GM21737 (cell line): Measurements from ENCODE around the gene ARID5B.

ENCODE experiments used
- ATAC-seq: cut with Tn5 transposase; IDR thresholded peaks from one replicate; pipeline ENCODE4 v1.9.1; 2021; ENCODE audit warnings: mild to moderate bottlenecking, moderate library complexity; ENCODE audit not compliant: unreplicated experiment

ARID5B gene

DNA sequence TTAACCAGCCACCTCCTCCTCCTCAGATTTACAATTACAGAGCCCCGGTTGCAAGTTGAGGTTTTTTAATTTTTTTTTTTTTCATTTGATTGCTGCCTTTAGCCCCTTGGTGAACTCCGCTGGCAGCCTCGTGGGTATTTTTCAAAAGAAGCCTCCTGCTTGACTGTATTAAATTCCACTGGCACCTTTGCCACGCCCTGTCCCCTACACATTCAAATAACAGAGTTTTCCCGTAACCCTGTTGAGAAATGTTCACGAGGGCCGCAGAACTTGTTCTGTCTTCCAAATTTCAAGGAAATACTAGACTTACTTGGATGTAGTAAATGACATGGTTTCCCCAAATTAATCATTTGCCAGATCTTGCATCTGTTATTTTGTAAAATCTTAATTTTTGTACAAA, 167.0 kb downstream of the ARID5B start:
- no peak for ATAC-seq

DNA sequence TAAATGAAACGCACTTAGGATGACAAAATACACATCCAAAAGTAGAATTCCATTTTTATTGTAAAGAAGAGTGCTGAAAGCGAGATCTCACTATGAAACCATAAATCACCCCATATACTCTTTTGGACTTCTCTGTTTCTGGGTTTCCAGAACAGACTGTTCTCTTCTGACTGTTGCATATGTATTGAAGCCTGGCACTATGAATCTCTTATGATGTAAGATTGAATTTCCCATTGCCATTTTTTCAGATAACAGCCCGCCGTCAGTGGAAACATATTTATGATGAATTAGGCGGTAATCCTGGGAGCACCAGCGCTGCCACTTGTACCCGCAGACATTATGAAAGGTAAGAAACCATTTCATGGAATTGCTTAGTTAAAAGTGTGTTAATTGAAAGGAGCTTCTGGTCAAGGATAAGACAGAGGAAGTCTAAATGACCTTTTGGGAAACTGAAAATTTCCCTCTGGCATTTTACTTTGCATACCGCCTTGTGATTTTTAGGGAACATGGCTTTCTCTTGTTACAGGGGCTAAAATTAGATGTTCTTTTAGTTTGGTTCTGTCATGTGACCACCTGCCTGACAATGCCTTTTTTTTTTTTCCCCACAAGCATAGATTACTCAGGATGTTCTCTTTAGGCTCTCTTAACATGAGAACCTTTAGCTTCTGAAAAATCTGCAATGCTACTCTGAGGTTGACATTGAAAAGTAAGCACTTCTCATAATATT, 168.1 kb downstream of the ARID5B start:
- no peak for ATAC-seq

DNA sequence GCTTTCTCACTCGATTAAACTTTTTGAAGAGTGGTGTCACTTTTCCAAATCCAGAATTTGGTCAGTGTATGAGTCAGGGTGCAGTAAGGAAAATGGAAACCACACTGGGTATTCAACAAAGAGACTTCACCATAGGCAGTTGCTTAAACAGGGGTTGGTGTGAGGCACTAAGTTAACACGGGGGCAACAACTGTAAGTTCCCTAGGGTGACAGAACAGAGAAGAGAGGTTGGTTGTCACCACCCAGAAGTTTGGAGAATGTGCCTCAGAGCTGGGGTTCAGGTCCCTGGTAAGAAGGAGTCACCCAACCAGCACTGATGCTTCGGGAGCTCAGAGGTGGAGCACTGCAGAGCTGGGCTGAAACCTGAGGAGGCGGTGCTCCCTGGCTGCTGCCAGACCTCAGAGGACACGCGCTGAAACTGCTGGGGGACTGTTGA, 170.4 kb downstream of the ARID5B start:
- no peak for ATAC-seq

DNA sequence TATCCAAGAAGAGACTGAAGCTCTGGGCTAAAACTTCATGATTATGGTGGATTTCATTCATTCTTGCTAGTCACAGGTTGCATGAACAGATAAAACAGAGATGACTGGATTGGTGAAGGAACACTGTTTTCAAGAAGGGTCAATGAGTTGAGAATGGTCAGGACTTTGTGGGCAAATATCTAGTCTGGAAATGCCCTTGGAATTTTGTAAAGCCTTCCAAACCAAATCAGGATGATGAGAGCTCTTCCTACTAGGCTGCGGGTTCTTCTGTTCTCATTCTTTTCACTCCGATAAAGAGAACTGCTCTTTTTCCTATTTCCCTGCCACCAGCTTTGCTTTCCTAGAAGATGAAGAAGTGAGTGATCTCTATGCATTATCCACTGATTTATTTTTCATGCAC, 171.4 kb downstream of the ARID5B start:
- ATAC-seq, result no peak

DNA sequence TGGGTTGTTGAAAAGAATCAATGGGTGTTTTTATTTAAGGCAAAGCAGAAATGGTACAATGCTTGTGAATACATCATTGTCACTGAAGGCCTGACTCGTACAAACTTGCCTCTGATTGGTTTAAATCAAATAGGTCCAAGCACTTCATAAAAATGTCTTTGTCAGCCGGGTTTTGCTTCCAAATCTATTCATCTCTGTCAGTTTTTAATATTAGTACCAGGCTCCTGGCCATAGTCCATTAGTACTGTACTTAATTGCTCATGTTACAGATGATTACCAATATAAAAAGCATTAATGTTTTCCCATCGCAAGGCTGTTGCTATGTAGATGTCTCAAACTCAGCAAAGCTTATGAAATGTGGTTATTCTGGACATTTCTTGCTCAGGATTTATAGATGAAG, 171.9 kb downstream of the ARID5B start:
- no peak for ATAC-seq

DNA sequence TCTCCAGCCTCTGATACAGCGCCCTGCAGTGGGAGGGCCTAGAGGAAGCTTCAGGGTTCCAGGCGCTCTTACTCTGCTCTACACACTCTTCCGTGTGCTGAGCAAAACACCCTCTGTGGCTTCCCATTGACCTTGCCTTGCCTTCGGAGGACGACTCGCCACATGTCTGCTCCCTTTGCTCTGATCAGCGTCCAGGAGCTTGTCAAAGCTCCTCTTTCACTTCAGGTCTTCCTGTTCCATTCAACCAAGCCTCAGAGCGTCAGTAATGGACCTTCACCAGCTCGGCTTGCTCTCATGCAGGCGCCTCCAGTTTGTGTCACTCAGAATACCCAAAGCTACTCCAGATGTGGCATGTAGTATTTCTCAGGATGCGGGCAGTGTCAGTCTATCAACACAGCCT, 173.9 kb downstream of the ARID5B start:
- ATAC-seq, result no peak

DNA sequence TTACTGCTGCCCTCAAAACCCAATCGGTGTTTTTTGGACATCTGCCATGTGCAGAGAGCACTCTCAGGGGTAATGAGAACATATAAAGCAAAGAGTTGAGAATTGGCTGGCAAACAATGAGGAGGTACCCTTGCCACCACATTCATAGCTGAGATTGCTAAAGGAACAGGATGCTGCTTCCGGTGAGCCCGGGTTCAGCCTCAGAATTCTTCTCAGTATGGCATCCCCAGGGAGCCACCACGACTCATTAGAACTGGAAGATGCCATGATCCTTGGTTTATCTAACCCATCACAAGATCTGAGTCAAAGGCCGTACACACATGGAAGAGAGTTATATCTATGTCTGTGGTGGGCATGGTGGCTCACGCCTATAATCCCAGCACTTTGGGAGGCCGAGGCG, 174.4 kb downstream of the ARID5B start:
- ATAC-seq, result no peak

DNA sequence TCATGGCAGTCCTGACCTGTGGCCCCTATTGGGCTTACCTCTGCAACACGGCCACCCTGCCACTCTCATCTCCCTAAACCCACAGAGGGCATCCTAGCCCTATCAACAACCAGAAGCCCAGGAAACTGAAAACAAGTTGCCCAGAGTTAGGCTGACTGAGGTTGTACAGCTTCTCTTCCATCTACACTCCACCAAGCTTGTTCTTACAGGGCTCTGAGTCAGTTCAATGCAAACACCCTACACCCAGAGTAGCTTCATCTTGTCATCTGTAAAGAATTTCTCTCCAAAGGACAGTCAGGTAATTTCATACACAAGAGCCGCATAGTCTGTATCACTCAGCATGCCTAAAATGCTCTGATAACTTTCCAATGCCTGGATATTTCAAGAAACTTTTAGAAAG, 175.4 kb downstream of the ARID5B start:
- no peak for ATAC-seq

DNA sequence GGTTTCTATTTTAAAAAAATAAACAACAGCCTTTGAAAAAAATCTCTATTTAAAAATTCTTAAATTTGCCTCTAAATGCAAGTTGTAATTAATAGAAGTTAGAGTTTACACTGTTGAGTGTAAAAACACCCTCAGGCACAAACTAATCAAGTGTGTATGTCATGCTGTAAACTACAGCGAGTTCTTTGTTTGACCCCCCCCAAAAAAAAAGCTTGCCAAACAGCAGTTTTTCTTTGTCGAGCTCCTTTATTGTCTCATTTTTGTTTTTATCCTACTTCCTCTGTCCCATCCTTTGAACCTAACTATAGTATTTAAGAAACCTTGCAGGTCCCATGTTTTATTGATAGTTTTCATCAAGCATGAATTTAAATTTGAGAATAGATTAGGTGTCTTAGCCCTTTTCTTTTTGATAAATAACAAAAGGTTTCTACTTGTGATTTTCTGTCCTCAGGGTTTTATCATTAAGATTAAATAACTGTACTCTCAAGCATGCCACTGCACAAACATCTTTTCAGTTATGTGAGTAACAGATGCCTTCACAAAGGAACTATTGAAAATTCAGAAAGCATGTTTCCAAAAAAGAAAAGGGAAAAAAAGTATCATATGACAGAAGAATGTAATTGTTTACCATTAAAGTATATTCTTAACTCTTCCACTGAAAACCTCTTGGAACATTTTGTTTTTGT, 176.0 kb downstream of the ARID5B start:
- ATAC-seq, result no peak

DNA sequence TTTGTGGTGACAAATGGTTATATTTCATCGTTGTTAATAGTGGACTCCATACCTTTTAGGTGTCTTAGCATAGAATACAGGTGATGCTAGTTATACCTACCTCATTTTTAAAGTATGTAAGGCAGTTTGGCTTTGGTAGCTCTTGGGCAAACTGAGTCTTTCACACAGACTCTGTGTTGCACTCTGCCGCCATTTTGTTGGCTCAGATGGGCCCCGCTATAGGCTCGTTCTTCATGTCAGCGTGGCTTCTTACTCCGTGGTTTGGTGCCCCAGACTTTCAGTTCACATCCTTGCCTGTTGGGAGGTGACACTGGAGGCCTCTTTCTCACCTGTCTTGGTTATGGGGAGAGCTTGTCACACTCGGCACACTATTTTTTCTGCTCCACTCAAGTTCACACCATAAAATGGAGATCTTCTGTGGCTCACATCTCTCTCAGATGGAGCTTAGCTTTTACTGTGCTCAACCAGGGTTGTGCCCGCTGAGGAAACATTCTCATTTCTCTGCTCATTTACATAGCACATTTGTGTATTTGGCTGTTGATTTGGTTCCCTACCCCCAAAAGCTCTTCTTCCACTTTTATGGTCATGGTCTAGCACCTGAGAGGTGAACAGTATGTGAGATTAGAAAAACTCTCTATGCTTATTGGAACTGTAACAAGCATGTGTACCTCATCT, 178.5 kb downstream of the ARID5B start:
- ATAC-seq, result peak; percentile 66

DNA sequence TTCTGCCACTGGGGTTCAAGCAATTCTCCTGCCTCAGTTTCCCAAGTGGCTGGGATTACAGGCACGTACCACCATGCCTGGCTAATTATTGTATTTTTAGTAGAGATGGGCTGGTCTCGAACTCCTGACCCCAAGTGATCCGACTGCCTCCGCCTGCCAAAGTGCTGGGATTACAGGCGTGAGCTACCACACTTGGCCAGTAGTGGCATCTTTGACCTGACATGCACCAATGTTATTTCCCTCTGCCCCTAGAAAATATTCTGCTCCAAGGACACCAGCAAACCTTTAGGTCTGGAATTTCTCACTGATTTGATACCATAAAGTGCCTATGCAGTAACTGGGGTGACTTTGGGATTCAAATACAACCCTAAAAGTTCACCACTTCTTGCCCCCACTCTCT, 179.4 kb downstream of the ARID5B start:
- no peak for ATAC-seq

DNA sequence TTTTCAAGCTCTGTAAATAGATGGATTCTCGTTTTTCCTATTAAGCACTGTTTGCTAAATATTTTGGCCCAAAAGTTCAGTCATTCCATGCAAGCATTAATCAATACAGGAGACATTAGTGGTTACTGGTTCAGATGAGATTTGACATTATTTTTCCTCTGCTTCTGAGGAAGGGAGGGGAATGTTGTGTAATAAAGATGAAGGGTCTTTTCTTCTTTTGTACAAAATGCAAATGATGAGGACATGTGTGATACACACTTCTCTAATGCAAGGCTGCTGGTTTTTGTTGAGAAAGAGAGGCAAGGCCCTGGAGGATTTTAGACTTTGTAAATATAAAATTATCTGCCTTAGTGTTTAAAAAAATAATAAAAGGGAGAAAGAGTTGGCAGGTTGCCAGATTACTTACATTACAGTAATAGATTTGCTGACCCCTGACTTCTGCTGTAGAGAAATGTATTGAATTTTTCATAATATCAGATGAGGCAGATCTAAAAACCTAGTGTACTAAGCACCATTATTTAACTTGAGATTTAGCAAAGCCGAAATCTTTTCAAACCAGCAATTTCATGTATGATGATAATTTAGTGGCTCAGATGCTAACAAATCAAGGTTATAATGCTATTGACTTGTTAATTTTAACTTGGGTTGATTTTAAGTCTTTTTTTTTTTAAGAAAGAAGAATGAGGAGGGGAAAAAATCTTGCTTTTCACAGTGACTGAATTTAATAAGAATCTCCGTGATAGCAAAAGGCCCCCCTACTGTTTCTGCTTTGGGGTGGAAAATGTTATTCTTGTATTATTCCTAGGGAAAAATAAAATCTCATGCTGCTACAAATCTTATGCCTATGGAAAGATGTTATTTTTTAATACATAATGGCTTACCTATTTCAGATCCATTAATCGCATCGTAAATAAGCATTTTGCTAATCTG, 180.1 kb downstream of the ARID5B start:
- no peak for ATAC-seq

DNA sequence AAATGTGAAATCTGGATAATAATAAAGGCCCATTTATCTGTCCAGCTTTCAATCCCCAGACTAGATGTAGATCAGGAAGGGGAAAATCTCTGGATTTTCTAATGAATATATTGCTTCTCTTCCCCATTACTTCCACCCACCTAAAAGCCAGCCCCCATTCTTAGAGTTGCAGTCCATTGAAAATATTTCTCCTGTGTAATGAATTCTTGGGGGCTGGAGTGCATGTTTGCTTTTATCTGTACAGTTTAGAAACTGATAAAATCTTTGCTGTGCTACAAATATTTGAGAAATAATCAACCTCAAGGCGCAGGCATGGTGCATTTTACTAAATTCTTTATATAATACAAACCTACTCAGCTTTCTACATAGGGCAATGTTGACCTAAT, 180.8 kb downstream of the ARID5B start:
- ATAC-seq, result no peak

DNA sequence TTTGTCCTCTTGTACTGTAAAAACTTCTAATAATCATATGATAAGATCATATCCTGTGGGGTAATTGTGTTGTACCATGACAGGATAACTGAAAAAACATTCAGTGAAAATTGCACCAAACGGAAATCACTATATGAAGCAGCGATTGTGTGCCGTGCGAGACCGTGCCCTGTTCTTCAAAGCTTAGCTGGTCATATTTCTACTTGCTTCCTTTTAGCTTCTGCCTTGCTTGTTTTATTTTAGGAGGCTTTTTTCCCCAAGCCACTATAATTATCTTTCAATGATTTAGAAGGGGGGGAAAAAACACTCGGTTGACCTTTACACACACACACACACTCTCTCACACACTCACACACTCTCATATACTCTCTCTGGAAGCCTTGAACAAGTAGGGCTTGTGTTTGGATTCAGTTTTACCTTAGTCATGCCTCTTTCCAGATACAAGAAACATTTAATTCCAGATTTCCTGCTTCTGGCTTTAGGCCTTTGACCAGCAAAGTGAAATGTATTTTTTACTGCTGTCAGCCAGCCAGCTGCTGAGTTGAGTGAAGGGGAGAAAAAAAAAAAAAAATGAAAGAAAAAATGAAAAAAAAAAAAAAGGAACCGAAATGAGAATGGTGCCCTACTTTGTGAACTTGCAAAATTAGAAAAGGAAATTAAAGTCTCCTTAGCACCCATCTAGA, 181.4 kb downstream of the ARID5B start:
- peak; percentile 47 for ATAC-seq

DNA sequence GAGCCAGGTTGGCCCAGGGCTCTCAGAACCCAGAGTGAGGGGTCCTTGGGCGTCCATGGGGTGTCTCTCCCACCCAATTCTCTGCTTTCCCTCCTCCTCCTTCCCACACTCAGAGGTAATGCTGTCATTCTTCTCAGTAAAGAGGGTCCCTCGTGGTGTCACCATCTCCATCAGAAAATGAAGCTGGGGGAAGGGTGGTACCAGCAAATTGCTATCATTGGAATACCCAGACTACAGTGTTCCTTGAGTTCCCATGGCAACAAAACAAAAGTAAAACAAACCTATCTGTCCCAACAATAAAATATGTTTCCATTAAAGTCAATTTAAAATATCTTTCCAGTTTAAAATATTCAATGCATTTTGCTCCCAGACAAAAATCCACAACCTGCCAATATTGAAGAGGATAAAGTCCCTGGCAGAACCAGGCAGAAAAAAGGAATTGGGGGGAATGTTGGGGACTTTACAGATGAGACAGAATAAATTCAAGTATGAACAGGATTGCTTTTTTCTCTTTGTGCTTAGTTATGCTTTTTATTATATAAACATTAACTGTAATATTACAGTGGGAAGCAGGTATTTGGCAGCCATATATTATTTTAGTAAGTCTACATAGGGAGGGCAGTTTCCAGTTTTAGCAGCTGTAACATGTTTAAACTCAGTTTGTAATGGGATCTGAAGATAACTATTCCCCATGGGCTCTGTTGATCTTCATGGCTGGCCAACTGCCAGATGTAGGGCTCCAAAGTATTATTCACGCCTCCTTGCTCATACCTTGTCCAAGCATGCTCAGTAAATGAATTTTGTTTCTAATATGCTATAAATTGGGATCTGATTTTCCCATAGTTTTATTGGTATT, 182.1 kb downstream of the ARID5B start:
- ATAC-seq, result no peak

DNA sequence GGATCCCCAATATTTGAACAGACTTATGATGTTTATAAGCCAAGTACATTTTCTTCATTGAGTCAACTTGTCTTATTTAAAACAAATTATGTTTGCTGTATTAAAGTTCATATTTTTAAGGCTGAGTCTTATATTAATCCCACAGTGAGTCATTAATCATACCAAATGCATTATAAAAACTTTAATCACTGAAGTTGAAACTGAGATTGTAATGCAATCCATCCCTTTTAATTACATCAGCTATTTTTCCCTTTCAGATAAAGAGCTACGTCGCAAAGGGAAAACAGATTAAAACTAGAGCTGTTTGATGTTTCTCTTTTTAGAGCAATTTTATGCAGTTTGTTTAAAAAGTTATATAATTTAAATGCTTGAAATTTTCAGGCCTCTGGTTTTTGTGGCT, 183.0 kb downstream of the ARID5B start:
- no peak for ATAC-seq

DNA sequence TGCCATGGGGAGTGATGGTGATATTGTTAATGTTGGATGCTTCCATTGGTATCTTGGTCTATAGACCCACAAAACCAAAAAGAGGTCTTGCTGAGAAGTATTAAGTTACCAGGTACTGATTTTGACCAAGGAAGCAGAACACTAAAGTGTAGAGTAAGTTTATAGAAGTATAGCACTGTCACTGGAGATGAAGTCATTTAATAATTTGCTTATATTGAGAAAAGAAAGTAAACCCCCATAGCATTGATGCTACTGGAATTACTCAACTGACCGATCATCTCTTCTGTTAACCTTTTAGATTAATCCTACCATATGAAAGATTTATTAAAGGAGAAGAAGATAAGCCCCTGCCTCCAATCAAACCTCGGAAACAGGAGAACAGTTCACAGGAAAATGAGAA, 183.9 kb downstream of the ARID5B start:
- ATAC-seq, result no peak

DNA sequence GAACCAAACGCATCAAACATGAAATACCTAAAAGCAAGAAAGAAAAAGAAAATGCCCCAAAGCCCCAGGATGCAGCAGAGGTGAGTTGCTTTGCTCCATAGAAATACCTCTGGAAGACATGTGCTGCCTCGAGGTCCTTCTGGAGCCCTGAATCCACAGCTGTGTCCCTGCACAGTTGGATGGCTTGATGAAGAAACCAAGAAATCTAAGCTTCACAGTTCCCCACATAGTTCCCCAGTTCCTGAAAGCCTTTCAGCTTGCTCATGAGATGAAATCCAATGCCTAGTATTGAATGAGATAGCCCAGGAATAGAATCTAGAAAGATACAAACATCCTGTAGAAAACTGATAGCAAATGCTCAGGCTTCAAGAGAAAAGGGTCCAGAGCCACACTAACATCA, 184.3 kb downstream of the ARID5B start:
- no peak for ATAC-seq

DNA sequence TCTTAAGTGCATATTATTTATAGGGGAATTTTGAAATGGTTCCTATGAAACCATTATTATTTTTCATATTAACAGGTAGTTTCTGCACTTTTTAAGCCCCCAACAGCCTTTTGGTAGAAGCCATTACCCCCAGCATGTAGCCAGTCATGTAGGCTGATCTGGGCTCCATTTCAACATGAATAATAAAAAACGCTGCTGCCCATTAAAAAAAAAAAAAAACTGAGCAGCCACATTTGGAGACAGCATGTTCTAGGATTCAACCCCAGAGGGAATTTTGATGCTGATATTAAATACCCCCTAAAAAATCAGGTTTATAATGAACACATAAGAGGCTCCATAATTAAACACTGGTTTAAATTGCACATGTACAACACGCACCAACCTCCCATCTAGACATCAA, 185.8 kb downstream of the ARID5B start:
- no peak for ATAC-seq

DNA sequence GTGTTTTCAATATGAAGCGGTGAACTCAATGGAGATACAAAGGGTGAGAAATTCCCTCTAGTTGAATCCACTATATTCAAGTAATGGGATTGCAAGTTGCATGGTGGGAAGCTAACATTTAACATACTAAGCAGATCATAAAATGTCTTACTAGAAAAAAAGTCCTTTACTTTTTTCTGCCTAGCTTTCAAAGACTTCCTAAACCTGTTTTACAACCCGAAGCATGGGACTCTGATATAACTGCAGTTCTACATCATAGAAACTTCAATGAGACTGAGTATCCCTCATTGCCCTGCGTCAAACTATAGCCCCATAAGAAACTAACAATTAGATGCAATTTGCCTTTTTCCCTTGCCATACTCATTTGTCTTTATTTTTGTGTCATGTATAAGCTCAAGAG, 187.3 kb downstream of the ARID5B start:
- no peak for ATAC-seq
